ENCODE measurements around the gene CLIP1.
A peak's percentile ranks its signal among the peaks of the same experiment; 100 is the strongest.

CLIP1 gene

GRCh38 chr12:122356192-122356635 is 66.3 kb downstream of the CLIP1 start:
- DNase-seq (ENCODE audit: low read depth in 2 of 2), result peak; percentile 26 to 32

GRCh38 chr12:122355706-122356105 is 66.8 kb downstream of the CLIP1 start:
- DNase-seq (ENCODE audit: low read depth in 2 of 2), result no peak

- DNase-seq (ENCODE audit: low read depth in 2 of 2), result no peak
Measured at GRCh38 chr12:122354958-122355641, 67.4 kb downstream of the CLIP1 start.

- no peak for DNase-seq (ENCODE audit: low read depth in 2 of 2)
Measured at GRCh38 chr12:122352394-122352793, 70.1 kb downstream of the CLIP1 start.

- no peak for DNase-seq (ENCODE audit: low read depth in 2 of 2)
Measured at GRCh38 chr12:122350141-122350848, 72.2 kb downstream of the CLIP1 start.

DNA sequence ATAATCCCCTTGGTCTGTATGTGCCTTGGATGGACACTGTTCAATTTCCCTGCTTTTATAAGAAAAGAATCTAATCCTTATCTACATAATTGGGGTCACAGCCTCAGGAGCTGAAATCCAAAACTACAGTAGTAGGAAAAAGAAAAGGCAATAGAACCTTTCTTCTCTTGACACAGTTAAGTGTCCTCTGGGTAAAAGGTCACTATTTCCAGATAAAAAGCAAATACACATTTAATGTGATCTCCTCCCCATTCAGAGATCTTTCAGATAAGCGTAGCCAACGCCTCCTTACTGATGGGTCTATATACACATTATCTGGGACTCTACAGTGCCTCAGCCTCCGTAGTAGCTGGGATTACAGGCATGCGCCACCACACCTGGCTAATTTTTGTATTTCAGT is 73.4 kb downstream of the CLIP1 start:
- DNase-seq (ENCODE audit: low read depth in 2 of 2), result no peak

GRCh38 chr12:122348505-122348904 is 74.0 kb downstream of the CLIP1 start:
- no peak for DNase-seq (ENCODE audit: low read depth in 2 of 2)

- DNase-seq (ENCODE audit: low read depth in 2 of 2), result no peak
Measured at GRCh38 chr12:122346054-122346453, 76.4 kb downstream of the CLIP1 start.

DNA sequence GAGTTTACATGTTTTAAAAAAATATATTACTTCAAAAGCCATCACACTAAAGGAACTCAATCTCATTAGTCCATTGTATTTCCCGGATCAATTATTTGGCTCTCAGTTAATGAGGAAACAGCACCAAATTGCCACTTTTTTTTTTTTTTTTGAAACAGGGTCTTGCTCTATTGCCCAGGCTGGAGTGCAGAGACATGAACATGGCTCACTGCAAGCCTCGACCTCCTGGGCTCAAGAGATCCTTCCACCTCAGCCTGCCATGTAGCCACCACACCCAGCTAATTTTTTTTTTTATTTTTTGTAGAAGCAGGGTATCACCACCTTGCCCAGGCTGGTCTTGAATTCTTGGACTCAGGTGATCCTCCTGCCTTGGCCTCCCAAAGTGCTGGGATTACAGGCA is 77.4 kb downstream of the CLIP1 start:
- no peak for DNase-seq (ENCODE audit: low read depth in 2 of 2)

DNA sequence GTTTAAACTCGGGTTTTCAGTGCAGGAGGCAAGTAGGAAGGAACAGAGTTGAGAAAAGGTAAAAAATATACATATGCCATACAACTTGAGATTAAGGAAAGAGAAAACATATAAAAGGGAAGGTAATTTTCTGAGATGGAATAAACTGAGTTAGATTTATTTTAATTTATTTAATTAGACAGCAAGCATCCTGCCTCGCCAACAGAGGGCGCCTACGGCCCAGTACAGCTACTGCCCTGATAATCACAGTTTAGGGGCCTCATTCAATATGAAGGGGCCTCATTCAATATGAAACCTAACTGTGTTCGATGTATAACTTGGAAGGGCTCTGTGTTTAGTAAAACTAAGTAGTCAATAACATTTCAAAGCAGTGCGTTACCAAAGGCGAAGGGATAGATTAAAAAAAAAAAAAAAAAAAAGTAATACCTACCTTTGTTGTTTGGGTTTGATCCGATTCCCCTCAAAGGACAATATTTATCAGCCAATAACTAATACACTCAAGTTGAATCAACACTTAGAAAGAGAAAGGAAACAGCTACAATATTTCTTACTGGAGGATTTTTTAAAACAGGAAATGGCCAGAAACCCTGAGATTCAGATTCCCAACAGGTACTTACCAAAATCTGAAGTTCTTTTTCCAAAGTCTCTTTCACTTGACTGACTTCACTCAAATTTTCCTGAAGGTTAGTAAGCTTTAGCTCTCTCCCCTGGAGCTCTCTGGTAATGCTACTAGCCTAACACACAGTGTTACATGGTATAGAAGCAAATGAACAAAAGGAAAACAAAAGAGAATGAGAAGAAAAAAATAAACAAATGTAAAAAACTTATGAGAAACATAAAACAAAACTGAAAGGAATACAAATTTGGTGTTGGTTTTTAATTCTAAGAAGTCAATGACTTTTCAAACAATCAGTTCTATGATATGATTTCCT is 86.2 kb downstream of the CLIP1 start:
- DNase-seq (ENCODE audit: low read depth in 2 of 2), result peak; percentile 3 to 17

DNA sequence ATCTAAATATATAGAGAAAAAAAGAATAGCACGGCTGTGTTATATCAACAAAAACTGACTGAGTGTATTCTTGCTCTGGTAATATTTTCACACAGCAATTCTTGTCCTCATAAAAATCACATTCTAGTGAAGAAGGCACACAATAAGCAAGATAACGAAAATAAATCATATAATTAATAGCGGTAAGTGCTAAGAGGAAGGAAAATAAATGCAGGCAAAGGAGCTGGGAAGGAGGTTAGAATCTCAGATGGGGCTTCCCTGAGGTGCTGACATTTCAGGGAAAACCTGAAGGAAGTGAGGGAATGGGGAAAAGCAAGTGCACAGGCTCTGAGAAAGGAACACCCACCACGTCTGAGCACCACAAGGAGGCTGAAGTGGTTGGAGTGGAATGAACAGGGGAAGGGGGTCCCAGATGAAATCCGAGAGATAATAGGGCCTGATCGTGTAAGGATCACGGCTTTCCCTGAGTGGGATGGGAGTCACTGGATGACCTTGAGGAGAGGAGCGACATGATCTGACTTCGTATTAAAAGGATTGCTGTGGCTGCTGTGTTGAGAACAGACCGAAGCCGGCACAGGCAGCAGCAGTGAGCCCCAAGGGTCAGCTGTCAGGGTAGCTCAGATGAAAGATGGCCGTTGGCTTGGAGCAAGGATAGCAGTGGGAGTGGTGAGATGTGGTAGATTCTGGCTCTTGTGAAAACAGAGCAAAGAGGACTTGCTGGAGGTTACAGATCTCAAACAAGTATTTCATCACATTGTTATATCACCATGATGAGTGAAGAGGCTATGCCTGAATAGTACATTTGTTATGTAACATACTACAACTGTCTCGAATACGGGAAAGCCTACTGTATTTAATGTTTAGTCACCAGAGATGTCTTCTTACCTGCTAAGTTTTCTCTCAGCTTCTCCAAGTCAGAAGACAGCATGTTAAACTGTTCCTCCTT is 89.1 kb downstream of the CLIP1 start:
- no peak for DNase-seq (ENCODE audit: low read depth in 2 of 2)

GRCh38 chr12:122327494-122328385 is 94.7 kb downstream of the CLIP1 start:
- no peak for DNase-seq (ENCODE audit: low read depth in 2 of 2)

GRCh38 chr12:122327014-122327413 is 95.5 kb downstream of the CLIP1 start:
- DNase-seq (ENCODE audit: low read depth in 2 of 2), result no peak

DNA sequence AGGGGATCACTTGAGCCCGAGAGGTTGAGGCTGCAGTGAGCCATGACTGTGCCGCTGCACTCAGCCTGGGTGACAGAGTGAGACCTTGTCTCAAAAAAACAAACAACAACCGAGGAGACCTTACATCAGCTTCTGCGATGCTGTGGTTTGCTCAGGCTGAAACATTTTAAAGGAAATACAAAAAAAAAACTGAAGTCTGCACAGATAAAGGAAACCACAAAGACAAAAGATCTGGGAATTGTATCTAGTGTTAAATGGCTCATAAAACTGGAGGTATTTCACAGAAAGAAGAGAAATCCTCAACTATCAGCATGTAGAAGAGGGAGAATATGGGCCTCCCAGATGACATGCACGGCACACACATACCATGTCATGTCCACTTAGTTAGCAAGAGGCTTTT is 95.9 kb downstream of the CLIP1 start:
- DNase-seq (ENCODE audit: low read depth in 2 of 2), result no peak

- no peak for DNase-seq (ENCODE audit: low read depth in 2 of 2)
Measured at GRCh38 chr12:122323311-122324019, 99.0 kb downstream of the CLIP1 start.

DNA sequence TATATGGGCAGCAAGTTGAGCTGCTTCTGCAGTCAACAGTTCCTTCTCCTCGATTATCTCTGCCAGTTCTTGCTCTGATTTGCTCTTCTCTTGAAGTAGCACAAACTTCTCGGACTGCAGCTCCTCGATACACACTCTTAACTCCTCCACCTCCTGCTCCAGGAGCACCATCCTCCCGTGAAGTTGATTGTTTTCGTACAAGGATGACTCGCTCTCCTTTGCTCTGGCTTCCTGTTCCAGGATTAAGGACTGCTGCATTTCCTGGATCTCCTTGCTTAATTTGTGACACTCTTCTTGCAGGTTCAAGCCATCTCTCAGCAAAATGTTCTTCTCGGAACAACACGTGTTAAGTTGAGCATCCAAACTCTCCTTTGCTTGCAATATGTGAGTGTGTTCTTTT is 100.0 kb downstream of the CLIP1 start:
- DNase-seq (ENCODE audit: low read depth in 2 of 2), result no peak

- no peak for DNase-seq (ENCODE audit: low read depth in 2 of 2)
Measured at GRCh38 chr12:122318607-122319605, 103.6 kb downstream of the CLIP1 start.

GRCh38 chr12:122312926-122313325 is 109.5 kb downstream of the CLIP1 start:
- no peak for DNase-seq (ENCODE audit: low read depth in 2 of 2)

All from activated CD8-positive, alpha-beta memory T cell treated with anti-CD3 and anti-CD28 coated beads for 4 hours (primary cell).